Mammary epithelial cell (primary cell): Measurements from ENCODE around the gene TNS1.

ENCODE experiments used
- CTCF ChIP-seq, 2 donors: IDR thresholded peaks in 1 of 2; conservative IDR thresholded peaks in 1 of 2; 2 replicates each; pipeline ENCODE4 v1.5.1; 2011 to 2012; ENCODE audit warnings: inconsistent platforms in 2 of 2, low read length in 2 of 2, mild to moderate bottlenecking in 2 of 2, control low read depth in 1 of 2, low read depth in 1 of 2; ENCODE audit not compliant: insufficient read depth in 1 of 2; ENCODE audit errors: extremely low read depth in 1 of 2
- EZH2 ChIP-seq: IDR thresholded peaks from 2 replicates; pipeline ENCODE4 v1.6.1; 2012; ENCODE audit warnings: low read length, inconsistent platforms, borderline replicate concordance

DNA sequence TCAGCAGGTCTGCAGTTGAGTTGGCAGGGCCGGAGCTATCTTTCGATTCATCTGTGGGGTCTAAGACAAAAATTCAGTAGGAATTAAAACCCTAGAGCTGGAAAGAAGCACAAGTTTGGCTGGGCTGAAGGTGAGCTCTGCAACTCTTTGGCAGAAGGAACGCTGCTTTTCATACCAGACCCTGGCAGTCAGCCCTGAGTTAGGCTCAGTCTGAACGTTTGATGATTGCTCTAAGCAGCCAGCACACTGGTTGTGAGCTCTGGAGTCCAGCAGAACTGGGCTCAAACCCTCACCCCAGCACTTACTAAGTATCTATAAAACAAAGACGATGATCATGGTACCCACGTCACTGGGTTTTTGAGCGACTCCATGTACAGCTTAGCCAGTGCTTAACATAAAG lies 192.5 kb downstream of the TNS1 start:
- TF ChIP-seq CTCF (conservative IDR thresholded peaks at IDR 0.05 in 1 of 2, IDR thresholded peaks at IDR 0.05 in 1 of 2; ENCODE audit: extremely low read depth in 1 of 2, insufficient read depth in 1 of 2, low read depth in 1 of 2, low read length in 2 of 2) (no peak), EZH2 (no peak)
